H1 (cell line): Measurements from ENCODE around the gene NR4A2. TPM values are rescaled to one million over a fixed set of nuclear protein-coding genes. Genes with fewer than 3 reads are reported as not detected.

Experiments
- CTCF ChIA-PET: fragments of 300-600 bp; sonication (Branson Sonifier 250); formaldehyde crosslinking; loops from one replicate; lab custom pipeline; 2021; ENCODE audit not compliant: partially characterized antibody; lab: Charles Lee
- POLR2A ChIA-PET: fragments of 300-600 bp; sonication (Branson Sonifier 250); formaldehyde crosslinking; loops from one replicate; lab custom pipeline; 2021; ENCODE audit warnings: inconsistent platforms; ENCODE audit not compliant: partially characterized antibody; lab: Charles Lee
- DNase-seq, 2 experiments: peaks; one replicate each; pipeline versions ENCODE4 v3.0.0 to v3.0.0-alpha.2; 2010 to 2022; ENCODE audit warnings: low spot score in 2 of 2, low read depth in 1 of 2, mixed read lengths in 1 of 2
- FAIRE-seq: peaks from 2 replicates; lab custom pipeline; 2011; peaks lifted over from hg19 to GRCh38; lab: Jason Lieb, UNC
- H2AFZ ChIP-seq: 2 replicates; pipeline ENCODE4 v1.8.1; 2012; ENCODE audit warnings: low read length, inconsistent platforms
- H2AK5ac ChIP-seq: 2 replicates; pipeline ENCODE4 v1.6.1; 2013; ENCODE audit warnings: low read depth, low read length
- H2BK120ac ChIP-seq: replicated peaks from 2 replicates; pipeline ENCODE3; 2013; ENCODE audit warnings: low read depth, low read length, inconsistent platforms
- H2BK12ac ChIP-seq: 2 replicates; pipeline ENCODE4 v1.6.1; 2013; ENCODE audit warnings: low read depth, low read length
- H2BK15ac ChIP-seq: 2 replicates; pipeline ENCODE4 v1.6.1; 2013; ENCODE audit warnings: low read length
- H2BK20ac ChIP-seq: 2 replicates; pipeline ENCODE4 v1.6.1; 2013; ENCODE audit warnings: low read length
- H2BK5ac ChIP-seq: 2 replicates; pipeline ENCODE4 v1.6.1; 2013; ENCODE audit warnings: low read depth, low read length
- H3K14ac ChIP-seq: 2 replicates; pipeline ENCODE4 v1.6.1; 2013; ENCODE audit warnings: inconsistent platforms; ENCODE audit not compliant: insufficient read length
- H3K18ac ChIP-seq: 2 replicates; pipeline ENCODE4 v1.6.1; 2013; ENCODE audit warnings: low read length; ENCODE audit errors: extremely low read depth
- H3K23ac ChIP-seq: 2 replicates; pipeline ENCODE4 v1.6.1; 2013; ENCODE audit warnings: inconsistent platforms; ENCODE audit not compliant: insufficient read length
- H3K23me2 ChIP-seq: 2 replicates; pipeline ENCODE4 v1.6.1; 2013; ENCODE audit warnings: low read depth, low read length
- H3K27ac ChIP-seq: 2 replicates; pipeline ENCODE4 v1.6.1; 2011; ENCODE audit warnings: low read depth, low read length, inconsistent platforms
- H3K27me3 ChIP-seq, 4 experiments: replicated peaks in 1 of 4; 1 replicate in 1 of 4; 2 replicates in 3 of 4; pipeline versions ENCODE4 v1.6.1 to v1.8.1; 2011 to 2013; ENCODE audit warnings: low read length in 3 of 4, mild to moderate bottlenecking in 3 of 4, inconsistent platforms in 2 of 4, mixed read lengths in 2 of 4, moderate library complexity in 1 of 4; ENCODE audit not compliant: control insufficient read depth in 3 of 4, insufficient read depth in 3 of 4; ENCODE audit errors: extremely low read depth in 1 of 4
- H3K36me3 ChIP-seq, 4 experiments: 2 replicates each; pipeline versions ENCODE4 v1.6.1 to v1.8.1; 2011 to 2013; ENCODE audit warnings: mild to moderate bottlenecking in 4 of 4, low read length in 3 of 4, moderate library complexity in 2 of 4, control low read depth in 1 of 4, inconsistent platforms in 1 of 4; ENCODE audit not compliant: insufficient read depth in 4 of 4, control insufficient read depth in 2 of 4
- H3K4ac ChIP-seq: replicated peaks from 2 replicates; pipeline ENCODE3; 2013; ENCODE audit warnings: low read length, low read depth, mixed read lengths, inconsistent platforms; ENCODE audit not compliant: insufficient read length
- H3K4me1 ChIP-seq, 4 experiments: replicated peaks in 1 of 4; 1 replicate in 1 of 4; 2 replicates in 3 of 4; pipeline versions ENCODE4 v1.6.1 to v1.8.1; 2011 to 2013; ENCODE audit warnings: low read length in 3 of 4, inconsistent platforms in 2 of 4, mixed read lengths in 1 of 4; ENCODE audit not compliant: insufficient read depth in 4 of 4, control insufficient read depth in 3 of 4
- H3K4me2 ChIP-seq, 2 experiments: 2 replicates each; pipeline versions ENCODE4 v1.6.1 to v1.8.1; 2011 to 2013; ENCODE audit warnings: low read depth in 2 of 2, low read length in 2 of 2, control low read depth in 1 of 2, inconsistent platforms in 1 of 2, mild to moderate bottlenecking in 1 of 2; ENCODE audit not compliant: insufficient read depth in 1 of 2
- H3K4me3 ChIP-seq, 4 experiments: fragments of 200-600, 300-600 bp in 1 of 4; sonication (generic), shearing (Covaris generic), sonication (Bioruptor Twin) in 1 of 4; 2 replicates each; pipeline versions ENCODE4 v1.5.1 to v1.8.1; 2011 to 2016; ENCODE audit warnings: low read length in 4 of 4, low read depth in 3 of 4, control low read depth in 2 of 4, inconsistent platforms in 2 of 4, mild to moderate bottlenecking in 2 of 4, mixed read lengths in 1 of 4, moderate library complexity in 1 of 4; ENCODE audit not compliant: insufficient read depth in 2 of 4; ENCODE audit errors: extremely low read depth in 1 of 4
- H3K56ac ChIP-seq: replicated peaks from 2 replicates; pipeline ENCODE3; 2013; ENCODE audit warnings: low read depth, mild to moderate bottlenecking, mixed read lengths, low read length, inconsistent platforms; ENCODE audit not compliant: insufficient read length
- H3K79me1 ChIP-seq: 2 replicates; pipeline ENCODE4 v1.6.1; 2013; ENCODE audit warnings: low read depth, low read length, control low read depth
- H3K79me2 ChIP-seq, 2 experiments: 2 replicates each; pipeline versions ENCODE4 v1.6.1 to v1.8.1; 2012 to 2013; ENCODE audit warnings: low read length in 2 of 2, mild to moderate bottlenecking in 2 of 2, inconsistent platforms in 1 of 2; ENCODE audit not compliant: insufficient read depth in 2 of 2, control insufficient read depth in 1 of 2
- H3K9ac ChIP-seq, 4 experiments: replicated peaks in 1 of 4; 1 replicate in 1 of 4; 2 replicates in 3 of 4; pipeline versions ENCODE4 v1.6.1 to v1.8.1; 2011 to 2013; ENCODE audit warnings: low read depth in 3 of 4, low read length in 3 of 4, control low read depth in 2 of 4, mild to moderate bottlenecking in 2 of 4, moderate library complexity in 2 of 4, inconsistent platforms in 1 of 4; ENCODE audit errors: extremely low read depth in 1 of 4
- H3K9me3 ChIP-seq, 2 experiments: 2 replicates each; pipeline versions ENCODE4 v1.6.1 to v1.8.1; 2012 to 2013; ENCODE audit warnings: mild to moderate bottlenecking in 2 of 2, moderate library complexity in 2 of 2, control low read depth in 1 of 2, inconsistent platforms in 1 of 2, low read depth in 1 of 2, low read length in 1 of 2, mixed read lengths in 1 of 2; ENCODE audit not compliant: insufficient read depth in 2 of 2
- H4K20me1 ChIP-seq, 2 experiments: replicated peaks in 1 of 2; 2 replicates each; pipeline versions ENCODE3 to v1.8.1; 2011 to 2013; ENCODE audit warnings: inconsistent platforms in 2 of 2, low read length in 2 of 2, mild to moderate bottlenecking in 1 of 2; ENCODE audit not compliant: insufficient read depth in 2 of 2, control insufficient read depth in 1 of 2
- H4K5ac ChIP-seq: 2 replicates; pipeline ENCODE4 v1.6.1; 2013; ENCODE audit warnings: low read length, low read depth, mixed read lengths, inconsistent platforms; ENCODE audit not compliant: insufficient read length
- H4K8ac ChIP-seq: 2 replicates; pipeline ENCODE4 v1.8.0; 2013; ENCODE audit warnings: mild to moderate bottlenecking, moderate library complexity, low read length, inconsistent platforms; ENCODE audit not compliant: insufficient read depth; ENCODE audit errors: extremely low read depth
- H4K91ac ChIP-seq: replicated peaks from 2 replicates; pipeline ENCODE3; 2013; ENCODE audit warnings: low read length, mixed read lengths, inconsistent platforms; ENCODE audit not compliant: insufficient read length
- BRCA1 ChIP-seq: IDR thresholded peaks from 2 replicates; pipeline ENCODE4 v1.6.1; 2012; ENCODE audit warnings: low read depth, low read length, improper control_type of control experiment
- EZH2 ChIP-seq: fragments of 200-600 bp; sonication (generic); IDR thresholded peaks from 2 replicates; pipeline ENCODE4 v1.7.1; 2012; ENCODE audit warnings: low read depth, mild to moderate bottlenecking, moderate library complexity, low read length, inconsistent platforms; ENCODE audit not compliant: severe bottlenecking
- GTF2F1 ChIP-seq: IDR thresholded peaks from 2 replicates; pipeline ENCODE4 v1.6.1; 2012; ENCODE audit warnings: low read depth, low read length, improper control_type of control experiment, borderline replicate concordance
- TBP ChIP-seq: IDR thresholded peaks from 2 replicates; pipeline ENCODE4 v1.6.1; 2011; ENCODE audit warnings: low read depth, low read length, improper control_type of control experiment
- WGBS, 2 experiments: shearing (Covaris generic) in 1 of 2; methylation state at CpG; one replicate each; pipeline versions ENCODE4 v1.1.6 to v1.1.7; 2013 to 2015; ENCODE audit warnings: low lambda C conversion rate in 2 of 2, mixed read lengths in 2 of 2, inconsistent platforms in 1 of 2, low coverage in 1 of 2, missing lambda C conversion rate in 1 of 2; ENCODE audit not compliant: insufficient replicate concordance in 2 of 2, insufficient coverage in 1 of 2, insufficient read length in 1 of 2; ENCODE audit errors: extremely low coverage in 1 of 2, missing lambda C conversion rate in 1 of 2; 5-methylcytosine and 5-hydroxymethylcytosine counted together
- polyA plus RNA-seq, 7 experiments: library from polyadenylated mRNA; depleted of rRNA in 3 of 7; stranded (reverse) in 5 of 7; unstranded in 2 of 7; fragments of >200 nt in 5 of 7; fragments of 200-250 nt in 2 of 7; gene quantifications; 1 replicate in 5 of 7; 2 replicates in 1 of 7; 4 replicates in 1 of 7; pipeline versions ENCODE4 v1.2.1 to v1.2.3, GENCODE V29; 2011 to 2013; ENCODE audit warnings: missing spikeins in 2 of 7, mixed read lengths in 2 of 7
- total RNA-seq: library from RNA; stranded (reverse); fragmentation: NEBNext Ultra II Directional; extraction: Animal tissue kit (Norgen Biotek cat#: 25700); gene quantifications from 2 replicates; pipeline ENCODE4 v1.2.1, GENCODE V29; 2021

Gene NR4A2
- total and polyA plus RNA-seq, 2 of the 8 experiments (the other 6 are each of a cell fraction or from before 2014, with no cell fraction given), result 0.15 to 1.7 TPM

DNA sequence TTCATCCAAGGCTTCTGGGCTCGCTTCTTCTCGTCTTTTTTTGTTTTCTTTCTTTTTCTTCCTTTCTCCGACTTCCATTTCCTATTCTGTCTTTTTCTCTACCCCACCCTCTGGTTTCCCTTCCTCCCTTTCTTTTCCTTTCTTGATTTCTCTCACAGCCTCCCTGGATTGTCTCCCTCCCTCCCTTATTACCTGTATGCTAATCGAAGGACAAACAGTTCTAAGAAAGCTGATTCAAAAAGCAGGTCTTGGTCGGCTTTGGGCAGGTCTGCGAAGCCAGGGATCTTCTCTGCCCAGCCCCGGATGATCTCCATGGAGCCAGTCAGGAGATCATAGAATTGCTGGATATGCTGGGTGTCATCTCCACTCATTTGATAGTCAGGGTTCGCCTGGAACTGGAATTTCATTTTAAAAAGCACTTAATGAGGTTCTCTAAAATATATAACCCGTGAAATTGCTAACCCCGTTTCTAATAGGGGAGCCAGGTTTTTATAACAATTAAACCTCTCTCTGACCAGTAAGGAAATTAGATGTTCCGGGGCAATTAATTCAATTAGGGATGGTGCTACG lies 5.9 kb downstream of the NR4A2 start:
- DNase-seq, result no peak
- H3K27me3 ChIP-seq, result peaks cover 80 to 100% (median 95%) of the 10 kb centered on the region in 4 experiments
- peak overlapping the region in 1 of 4 experiments; percentile 61; a peak in 1 of 8 replicates for H3K4me3 ChIP-seq
- peaks cover 17% of the 10 kb centered on the region; the same call in 1 of the 2 replicates for H3K23me2 ChIP-seq
- no peak overlapping the region for H3K18ac ChIP-seq
- H3K4ac ChIP-seq, result no peak overlapping the region
- no peak overlapping the region for H4K5ac ChIP-seq
- H4K20me1 ChIP-seq, result peaks cover 7 to 17% of the 10 kb centered on the region in 2 experiments
- no peaks in the 10 kb centered on the region for H3K36me3 ChIP-seq
- no peak for FAIRE-seq
- no peak overlapping the region for H2AFZ ChIP-seq
- 15% methylated on average over 12 of the region's 12 CpGs; no CpG with 5 or more reads in 1 of the 2 experiments for WGBS, 2 experiments
- H2AK5ac ChIP-seq, result no peak overlapping the region
- ChIA-PET POLR2A (interaction anchor here (1.7 kb wide), 1 partner anchor 16 kb away, joined by 5 read pairs; no protein-coding TSS in a partner anchor), CTCF (interaction anchor here (1.5 to 2.7 kb wide), 3 partner anchors 8 to 14 kb away, joined by 4 to 16 read pairs (median 8); no protein-coding TSS in a partner anchor)
- no peaks in the 10 kb centered on the region for H3K79me1 ChIP-seq
- H3K4me2 ChIP-seq, result peak overlapping the region; percentile 18 to 89; a peak in 3 of 4 replicates
- no peak overlapping the region for H3K14ac ChIP-seq
- H3K4me1 ChIP-seq, result peaks cover 16 to 39% (median 21%) of the 10 kb centered on the region in 4 experiments
- H3K9me3 ChIP-seq, result no peaks in the 10 kb centered on the region; a peak in 1 of 4 replicates
- no peak overlapping the region for H4K8ac ChIP-seq
- H2BK5ac ChIP-seq, result no peak overlapping the region
- H3K27ac ChIP-seq, result no peak overlapping the region
- H4K91ac ChIP-seq, result no peak overlapping the region
- TF ChIP-seq BRCA1 (no peak), EZH2 (peak; percentile 28), GTF2F1 (no peak), TBP (peak; percentile 53)
- H2BK12ac ChIP-seq, result no peak overlapping the region
- H3K79me2 ChIP-seq, result no peaks in the 10 kb centered on the region
- no peak overlapping the region for H2BK15ac ChIP-seq
- no peak overlapping the region for H2BK120ac ChIP-seq
- H3K56ac ChIP-seq, result no peak overlapping the region
- H2BK20ac ChIP-seq, result no peak overlapping the region
- H3K23ac ChIP-seq, result no peak overlapping the region
- no peak overlapping the region for H3K9ac ChIP-seq
